ENCODE measurements around the gene AGAP2. TPM values are rescaled to one million over a fixed set of nuclear protein-coding genes. Genes with fewer than 3 reads are reported as not detected.

The AGAP2 gene
- polyA plus RNA-seq, 2 of the 4 experiments (the other 2 are of a cell fraction) = 0.26 to 0.45 TPM

GRCh38 chr12:57765003-57765697 lies 26.6 kb upstream of the AGAP2 start (continued):
- TF ChIP-seq REST (IDR thresholded peaks at IDR 0.05) = no peak
- TF ChIP-seq JUNB (IDR thresholded peaks at IDR 0.05) = no peak
- 0 out of 2 replicates have a peak, but pooled peaks have one; percentile 34 for TF ChIP-seq HOXB13 (CRISPR knock-in tag; IDR thresholded peaks at IDR 0.05; ENCODE audit: low read depth)
- no peak for TF ChIP-seq BHLHE40 (IDR thresholded peaks at IDR 0.05; ENCODE audit: low read depth, low read length)
- no peak for TF ChIP-seq HES2 (IDR thresholded peaks at IDR 0.05)
- no peak for TF ChIP-seq SMC3 (IDR thresholded peaks at IDR 0.05)
- no peak for TF ChIP-seq FOSL2 (IDR thresholded peaks at IDR 0.05)
- no peak for TF ChIP-seq FOSL2 (CRISPR knock-in tag; IDR thresholded peaks at IDR 0.05)
- TF ChIP-seq ZC3H11A (IDR thresholded peaks at IDR 0.05) = no peak; the same call in 1 of the 2 replicates

- ChIA-PET POLR2A (interaction anchor here (1.1 kb wide), 1 partner anchor 39 kb away, joined by 3 read pairs; no protein-coding TSS in a partner anchor), CTCF (interaction anchor here (0.8 to 8.0 kb wide), 6 partner anchors 9 to 141 kb away, joined by 3 to 117 read pairs (median 5); partner anchors contain the start of genes MARCHF9 and TSFM)
- 44% methylated on average over 17 of the region's 17 CpGs for WGBS (ENCODE audit: missing lambda C conversion rate)
- DNase-seq (ENCODE audit: low read depth in 1 of 2, low spot score in 1 of 2) = no peak
- TF ChIP-seq HMGXB4 (CRISPR knock-in tag; IDR thresholded peaks at IDR 0.05; ENCODE audit: borderline replicate concordance) (no peak), KDM5A (IDR thresholded peaks at IDR 0.05) (no peak), HOXB5 (CRISPR knock-in tag; IDR thresholded peaks at IDR 0.05) (no peak), HOXA7 (CRISPR knock-in tag; IDR thresholded peaks at IDR 0.05) (no peak), MAZ (IDR thresholded peaks at IDR 0.05; ENCODE audit: borderline replicate concordance, low read depth, low read length) (no peak)
- no peaks in the 10 kb centered on the region for H3K9me3 ChIP-seq
- H3K4me2 ChIP-seq = peak overlapping the region; percentile 98
- no peak for FAIRE-seq
- peaks cover 25% of the 10 kb centered on the region for H3K4me1 ChIP-seq
- ATAC-seq = peak; percentile 0 to 2; a peak in 1 of 6 replicates
- H3K27ac ChIP-seq = peak overlapping the region; percentile 62 to 88; a peak in 5 of 6 replicates
- H3K4me3 ChIP-seq = peak overlapping the region; percentile 52
These were observed 26.1 kb upstream of the AGAP2 start for GRCh38 chr12:57764662-57765002.

- no peaks in the 10 kb centered on the region for H3K9me3 ChIP-seq
- WGBS (ENCODE audit: missing lambda C conversion rate) = 72% methylated on average over 6 of the region's 6 CpGs
- H3K4me3 ChIP-seq = no peak overlapping the region
- peaks cover 25% of the 10 kb centered on the region for H3K4me1 ChIP-seq
- H3K4me2 ChIP-seq = peak overlapping the region; percentile 98
- CTCF ChIA-PET = interaction anchor here (0.8 to 8.0 kb wide), 8 partner anchors 8 to 142 kb away, joined by 3 to 117 read pairs (median 4); partner anchors contain the start of genes EEF1AKMT3, MARCHF9 and TSFM
- H3K27ac ChIP-seq = peak overlapping the region in 1 of 2 experiments; percentile 88; a peak in 1 of 6 replicates
- FAIRE-seq (no peak), ATAC-seq (no peak), DNase-seq (ENCODE audit: low read depth in 1 of 2, low spot score in 1 of 2) (no peak)
- POLR2A ChIA-PET = interaction anchor here (1.1 kb wide), 1 partner anchor 38 kb away, joined by 3 read pairs; no protein-coding TSS in a partner anchor
- TF ChIP-seq FOSB (CRISPR knock-in tag; IDR thresholded peaks at IDR 0.05) (no peak), ELK1 (IDR thresholded peaks at IDR 0.05; ENCODE audit: low read depth, low read length) (no peak), ZSCAN20 (CRISPR knock-in tag; IDR thresholded peaks at IDR 0.05) (no peak), CHD4 (IDR thresholded peaks at IDR 0.05; ENCODE audit: borderline replicate concordance) (no peak), POLR2AphosphoS2 (conservative IDR thresholded peaks at IDR 0.05; ENCODE audit: low read length) (no peak), PBX3 (IDR thresholded peaks at IDR 0.05) (no peak), CTCF (IDR thresholded peaks at IDR 0.05) (no peak), HEYL (CRISPR knock-in tag; IDR thresholded peaks at IDR 0.05) (no peak), HES2 (IDR thresholded peaks at IDR 0.05) (no peak)
These were observed 25.5 kb upstream of the AGAP2 start for GRCh38 chr12:57763881-57764661.
